Karpas-422 (cell line): Measurements from ENCODE around the gene EFCAB13. TPM values are rescaled to one million over a fixed set of nuclear protein-coding genes. Genes with fewer than 3 reads are reported as not detected.

Source experiments
- DNase-seq: peaks from one replicate; pipeline ENCODE4 v3.0.0-alpha.2; 2015
- H2AFZ ChIP-seq: fragments of 200-600 bp; sonication (generic); 2 replicates; pipeline ENCODE4 v1.6.1; 2014; ENCODE audit warnings: antibody characterized with exemption, low read length, mixed read lengths
- H3K27ac ChIP-seq: fragments of 200-600 bp; sonication (generic); 2 replicates; pipeline ENCODE4 v1.5.1; 2014; ENCODE audit warnings: mild to moderate bottlenecking, low read length, moderate library complexity
- H3K27me3 ChIP-seq: fragments of 200-600 bp; sonication (generic); 2 replicates; pipeline ENCODE4 v1.6.1; 2014; ENCODE audit warnings: low read length, mixed read lengths
- H3K36me3 ChIP-seq: fragments of 200-600 bp; sonication (generic); 2 replicates; pipeline ENCODE4 v1.6.1; 2014; ENCODE audit warnings: low read length, mixed read lengths; ENCODE audit not compliant: insufficient read depth
- H3K4me1 ChIP-seq: fragments of 200-600 bp; sonication (generic); 2 replicates; pipeline ENCODE4 v1.6.1; 2014; ENCODE audit warnings: mild to moderate bottlenecking, low read length, mixed read lengths
- H3K4me2 ChIP-seq: fragments of 200-600 bp; sonication (generic); 2 replicates; pipeline ENCODE4 v1.6.1; 2014; ENCODE audit warnings: low read length, low read depth, mild to moderate bottlenecking; ENCODE audit not compliant: poor library complexity, severe bottlenecking
- H3K4me3 ChIP-seq: fragments of 200-600 bp; sonication (generic); 2 replicates; pipeline ENCODE4 v1.5.1; 2014; ENCODE audit warnings: mild to moderate bottlenecking, antibody characterized with exemption, low read length, mixed read lengths
- H3K79me2 ChIP-seq: fragments of 200-600 bp; sonication (generic); 2 replicates; pipeline ENCODE4 v1.6.1; 2014; ENCODE audit warnings: mild to moderate bottlenecking, low read length, mixed read lengths
- H3K9ac ChIP-seq: fragments of 200-600 bp; sonication (generic); 2 replicates; pipeline ENCODE4 v1.6.0; 2014; ENCODE audit warnings: low read length
- H3K9me2 ChIP-seq: fragments of 200-600 bp; sonication (generic), shearing (Covaris generic); replicated peaks from 2 replicates; pipeline ENCODE4 v1.6.0; 2014; ENCODE audit warnings: mild to moderate bottlenecking, low read length, moderate library complexity; ENCODE audit not compliant: insufficient read depth
- H3K9me3 ChIP-seq: fragments of 300-700, 200-600 bp; sonication (generic); 2 replicates; pipeline ENCODE4 v1.6.1; 2014; ENCODE audit warnings: low read length, mixed read lengths
- H4K20me1 ChIP-seq: fragments of 200-600 bp; sonication (generic); 2 replicates; pipeline ENCODE4 v1.6.1; 2014; ENCODE audit warnings: mild to moderate bottlenecking, antibody characterized with exemption, low read length, low read depth; ENCODE audit not compliant: insufficient read depth
- total RNA-seq: library from RNA; depleted of rRNA; stranded (reverse); fragments of >200 nt; shearing (Covaris generic); gene quantifications from 2 replicates; pipeline ENCODE4 v1.2.3, GENCODE V29; 2014; ENCODE audit warnings: low replicate concordance

The EFCAB13 gene
- total RNA-seq, 1 experiment from 2014 or later, result 1.0 TPM

- Histone ChIP-seq H3K36me3 (no peaks in the 10 kb centered on the region), H3K27ac (peak overlapping the region; percentile 85), H3K4me1 (peaks cover 67% of the 10 kb centered on the region), H4K20me1 (no peaks in the 10 kb centered on the region), H3K9ac (peak overlapping the region; percentile 53), H3K27me3 (no peaks in the 10 kb centered on the region), H3K79me2 (no peaks in the 10 kb centered on the region), H3K9me2 (no peaks in the 10 kb centered on the region), H3K4me3 (peak overlapping the region; percentile 43), H2AFZ (peak overlapping the region; percentile 65), H3K9me3 (no peaks in the 10 kb centered on the region), H3K4me2 (peak overlapping the region; percentile 73)
- DNase-seq, result peak; percentile 94
Measured at GRCh38 chr17:47279062-47279801, 44.5 kb upstream of the EFCAB13 start.

- Histone ChIP-seq H3K79me2 (no peaks in the 10 kb centered on the region), H4K20me1 (no peaks in the 10 kb centered on the region), H3K4me2 (no peak overlapping the region), H3K27me3 (no peaks in the 10 kb centered on the region), H3K4me3 (no peak overlapping the region), H3K9me2 (no peaks in the 10 kb centered on the region), H3K9me3 (no peaks in the 10 kb centered on the region), H2AFZ (no peak overlapping the region; the same call in 1 of the 2 replicates), H3K36me3 (no peaks in the 10 kb centered on the region), H3K4me1 (peaks cover 62% of the 10 kb centered on the region), H3K27ac (peak overlapping the region; percentile 85; the same call in 1 of the 2 replicates), H3K9ac (no peak overlapping the region)
- no peak for DNase-seq
Measured at GRCh38 chr17:47280072-47280811, 43.5 kb upstream of the EFCAB13 start.

GRCh38 chr17:47281216-47281615, 42.5 kb upstream of the EFCAB13 start:
- Histone ChIP-seq H3K9me3 (no peaks in the 10 kb centered on the region), H3K9me2 (no peaks in the 10 kb centered on the region), H2AFZ (no peak overlapping the region), H3K4me2 (no peak overlapping the region), H3K36me3 (no peaks in the 10 kb centered on the region), H4K20me1 (no peaks in the 10 kb centered on the region), H3K27ac (0 out of 2 replicates have a peak overlapping the region, but pooled peaks have one; percentile 5), H3K27me3 (no peaks in the 10 kb centered on the region), H3K4me1 (peaks cover 59% of the 10 kb centered on the region), H3K4me3 (no peak overlapping the region), H3K79me2 (no peaks in the 10 kb centered on the region), H3K9ac (no peak overlapping the region)
- DNase-seq, result no peak

GRCh38 chr17:47285003-47285402, 38.8 kb upstream of the EFCAB13 start:
- Histone ChIP-seq H3K9me3 (no peaks in the 10 kb centered on the region), H3K4me2 (no peak overlapping the region), H3K27me3 (no peaks in the 10 kb centered on the region), H3K9me2 (no peaks in the 10 kb centered on the region), H3K9ac (no peak overlapping the region), H4K20me1 (no peaks in the 10 kb centered on the region), H3K4me1 (peaks cover 35% of the 10 kb centered on the region), H3K79me2 (no peaks in the 10 kb centered on the region), H3K4me3 (no peak overlapping the region), H3K27ac (0 out of 2 replicates have a peak overlapping the region, but pooled peaks have one; percentile 82), H2AFZ (no peak overlapping the region), H3K36me3 (no peaks in the 10 kb centered on the region)
- DNase-seq, result no peak

GRCh38 chr17:47286198-47286914, 37.4 kb upstream of the EFCAB13 start:
- peak; percentile 76 for DNase-seq

GRCh38 chr17:47287068-47287467, 36.7 kb upstream of the EFCAB13 start:
- Histone ChIP-seq H3K4me3 (peak overlapping the region; percentile 47; the same call in 1 of the 2 replicates), H3K36me3 (no peaks in the 10 kb centered on the region), H3K27me3 (no peaks in the 10 kb centered on the region), H3K79me2 (no peaks in the 10 kb centered on the region), H3K27ac (peak overlapping the region; percentile 82), H3K9ac (peak overlapping the region; percentile 61), H3K4me1 (peaks cover 21% of the 10 kb centered on the region), H4K20me1 (no peaks in the 10 kb centered on the region), H3K9me2 (no peaks in the 10 kb centered on the region), H3K4me2 (peak overlapping the region; percentile 75), H3K9me3 (no peaks in the 10 kb centered on the region), H2AFZ (peak overlapping the region; percentile 87; the same call in 1 of the 2 replicates)
- peak; percentile 69 for DNase-seq

More at GRCh38 chr17:47286198-47286914, 37.4 kb upstream of the EFCAB13 start:
- Histone ChIP-seq H3K4me3 (peak overlapping the region; percentile 47; the same call in 1 of the 2 replicates), H3K36me3 (no peaks in the 10 kb centered on the region), H3K27me3 (no peaks in the 10 kb centered on the region), H3K9me3 (no peaks in the 10 kb centered on the region), H4K20me1 (no peaks in the 10 kb centered on the region), H3K9me2 (no peaks in the 10 kb centered on the region), H2AFZ (peak overlapping the region; percentile 87), H3K4me2 (peak overlapping the region; percentile 75), H3K79me2 (no peaks in the 10 kb centered on the region), H3K4me1 (peaks cover 22% of the 10 kb centered on the region), H3K27ac (peak overlapping the region; percentile 82), H3K9ac (peak overlapping the region; percentile 61)

- Histone ChIP-seq H3K36me3 (no peaks in the 10 kb centered on the region), H3K4me1 (peaks cover 21% of the 10 kb centered on the region), H4K20me1 (no peaks in the 10 kb centered on the region), H3K4me3 (no peak overlapping the region), H3K27ac (peak overlapping the region; percentile 82), H3K79me2 (no peaks in the 10 kb centered on the region), H3K9me2 (no peaks in the 10 kb centered on the region), H3K27me3 (no peaks in the 10 kb centered on the region), H3K4me2 (no peak overlapping the region), H2AFZ (peak overlapping the region; percentile 87; the same call in 1 of the 2 replicates), H3K9ac (peak overlapping the region; percentile 61; the same call in 1 of the 2 replicates), H3K9me3 (no peaks in the 10 kb centered on the region)
- DNase-seq, result no peak
Measured at GRCh38 chr17:47287639-47288038, 36.1 kb upstream of the EFCAB13 start.
